Chondrocyte (in vitro differentiated cells): ENCODE data around the gene PRSS2. TPM values are rescaled to one million over a fixed set of nuclear protein-coding genes. Genes with fewer than 3 reads are reported as not detected.
"Not testable (repeated sequence)": the region's sequence is repeated elsewhere in the genome, so short reads cannot be mapped to it uniquely, and the experiment has no call there.

Experiments
- DNase-seq: peaks from one replicate; pipeline ENCODE4 v3.0.0; 2021; ENCODE audit warnings: mixed read lengths, low spot score
- H3K27ac Mint-ChIP-seq: one replicate; pipeline ENCODE4 v1.8.0; 2021; ENCODE audit warnings: mild to moderate bottlenecking, moderate library complexity, mixed read lengths; ENCODE audit not compliant: unreplicated experiment
- H3K27me3 Mint-ChIP-seq: 2 replicates; pipeline ENCODE4 v1.8.0; 2021; ENCODE audit warnings: low read depth, mixed read lengths
- H3K36me3 Mint-ChIP-seq: 2 replicates; pipeline ENCODE4 v1.8.0; 2021; ENCODE audit warnings: low read depth, mixed read lengths
- H3K4me1 Mint-ChIP-seq: 2 replicates; pipeline ENCODE4 v1.8.0; 2021; ENCODE audit warnings: low read depth, mild to moderate bottlenecking, mixed read lengths
- H3K4me3 Mint-ChIP-seq: one replicate; pipeline ENCODE4 v1.8.0; 2021; ENCODE audit warnings: mild to moderate bottlenecking, moderate library complexity, mixed read lengths; ENCODE audit not compliant: unreplicated experiment
- H3K9me3 Mint-ChIP-seq: 2 replicates; pipeline ENCODE4 v1.8.0; 2021; ENCODE audit warnings: low read depth, mixed read lengths
- CTCF ChIP-seq: fragments of 200-600 bp; sonication (generic); IDR thresholded peaks from 2 replicates; pipeline ENCODE4 v1.5.0; 2021; ENCODE audit warnings: antibody characterized with exemption, mild to moderate bottlenecking, moderate library complexity
- total RNA-seq: library from RNA; stranded (reverse); gene quantifications from 3 replicates; pipeline ENCODE4 v1.2.1, GENCODE V29; 2021

The PRSS2 gene
- total RNA-seq, 1 donor from 2014 or later: not detected

- Mint-ChIP-seq H3K4me3 (no peak overlapping the region), H3K36me3 (no peaks in the 10 kb centered on the region), H3K27me3 (peaks cover 33% of the 10 kb centered on the region), H3K4me1 (no peaks in the 10 kb centered on the region), H3K27ac (no peak overlapping the region), H3K9me3 (no peaks in the 10 kb centered on the region)
- no peak for DNase-seq
- no peak for TF ChIP-seq CTCF
Measured at GRCh38 chr7:142773230-142773629, 2.5 kb downstream of the PRSS2 start.

- Mint-ChIP-seq H3K27me3 (peaks cover 29% of the 10 kb centered on the region), H3K36me3 (no peaks in the 10 kb centered on the region), H3K9me3 (no peaks in the 10 kb centered on the region), H3K4me3 (no peak overlapping the region), H3K27ac (no peak overlapping the region), H3K4me1 (no peaks in the 10 kb centered on the region)
- DNase-seq: no peak
- no peak for TF ChIP-seq CTCF
Measured at GRCh38 chr7:142773937-142774744, 3.4 kb downstream of the PRSS2 start.

- no peak overlapping the region for H3K27ac Mint-ChIP-seq
- no peaks in the 10 kb centered on the region for H3K36me3 Mint-ChIP-seq
- DNase-seq: no peak
- H3K4me3 Mint-ChIP-seq: no peak overlapping the region
- peaks cover 31% of the 10 kb centered on the region for H3K27me3 Mint-ChIP-seq
- no peaks in the 10 kb centered on the region for H3K9me3 Mint-ChIP-seq
- TF ChIP-seq CTCF: no peak
- no peaks in the 10 kb centered on the region for H3K4me1 Mint-ChIP-seq
Measured at GRCh38 chr7:142774826-142775225, 4.1 kb downstream of the PRSS2 start.

GRCh38 chr7:142775351-142776115 lies 4.8 kb downstream of the PRSS2 start:
- H3K9me3 Mint-ChIP-seq, DNase-seq, H3K4me1 Mint-ChIP-seq: not testable (repeated sequence)

GRCh38 chr7:142776206-142776844 lies 5.6 kb downstream of the PRSS2 start:
- no peaks in the 10 kb centered on the region for H3K4me1 Mint-ChIP-seq
- no peak overlapping the region for H3K4me3 Mint-ChIP-seq
- no peaks in the 10 kb centered on the region for H3K9me3 Mint-ChIP-seq
- DNase-seq: no peak
- no peak overlapping the region for H3K27ac Mint-ChIP-seq
- no peaks in the 10 kb centered on the region for H3K36me3 Mint-ChIP-seq
- H3K27me3 Mint-ChIP-seq: peaks cover 33% of the 10 kb centered on the region
- TF ChIP-seq CTCF: no peak

More at GRCh38 chr7:142775351-142776115, 4.8 kb downstream of the PRSS2 start:
- not testable (repeated sequence) for H3K27ac Mint-ChIP-seq, H3K4me3 Mint-ChIP-seq, H3K36me3 Mint-ChIP-seq
- H3K27me3 Mint-ChIP-seq: peaks cover 34% of the 10 kb centered on the region

GRCh38 chr7:142776845-142777225 lies 6.1 kb downstream of the PRSS2 start:
- not testable (repeated sequence) for DNase-seq, H3K4me3 Mint-ChIP-seq, H3K27ac Mint-ChIP-seq, H3K4me1 Mint-ChIP-seq, H3K9me3 Mint-ChIP-seq, H3K36me3 Mint-ChIP-seq
- H3K27me3 Mint-ChIP-seq: peaks cover 33% of the 10 kb centered on the region
